Measurements from ENCODE around the gene TSSK6.

DNA sequence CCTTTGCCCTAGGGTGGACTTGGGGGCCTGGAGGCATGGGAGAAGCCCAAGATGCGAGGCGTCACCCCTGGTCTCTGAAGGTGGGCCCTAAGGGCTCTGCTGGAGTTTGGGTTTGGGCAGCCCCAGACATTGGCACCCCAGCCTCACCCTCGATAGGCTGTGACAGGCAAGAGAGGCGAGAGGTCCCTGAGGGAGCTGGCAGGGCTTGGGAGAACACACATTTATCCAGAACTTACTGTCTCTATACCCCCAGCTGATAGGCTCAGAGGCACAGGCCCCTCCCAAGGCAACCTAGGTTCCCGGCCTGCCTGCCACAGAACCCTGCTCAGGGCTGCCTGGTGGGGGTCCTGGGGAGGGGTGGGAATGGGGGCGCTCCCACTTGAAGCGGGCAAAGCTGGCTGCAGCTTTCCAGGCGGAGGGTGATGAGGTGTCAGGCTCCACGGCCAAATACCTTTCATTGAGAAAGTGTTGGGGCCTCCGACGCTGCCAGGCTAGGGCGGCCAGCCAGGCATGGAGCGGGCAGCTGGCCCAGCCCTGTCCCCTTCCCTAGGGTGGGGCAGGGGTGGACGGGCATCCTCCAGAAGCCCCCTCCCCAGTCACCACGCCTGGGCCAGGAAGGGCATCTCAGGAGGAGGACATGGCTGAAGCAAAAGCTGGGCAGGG lies 32.5 kb upstream of the TSSK6 start:
- TF ChIP-seq, protein P1, sequence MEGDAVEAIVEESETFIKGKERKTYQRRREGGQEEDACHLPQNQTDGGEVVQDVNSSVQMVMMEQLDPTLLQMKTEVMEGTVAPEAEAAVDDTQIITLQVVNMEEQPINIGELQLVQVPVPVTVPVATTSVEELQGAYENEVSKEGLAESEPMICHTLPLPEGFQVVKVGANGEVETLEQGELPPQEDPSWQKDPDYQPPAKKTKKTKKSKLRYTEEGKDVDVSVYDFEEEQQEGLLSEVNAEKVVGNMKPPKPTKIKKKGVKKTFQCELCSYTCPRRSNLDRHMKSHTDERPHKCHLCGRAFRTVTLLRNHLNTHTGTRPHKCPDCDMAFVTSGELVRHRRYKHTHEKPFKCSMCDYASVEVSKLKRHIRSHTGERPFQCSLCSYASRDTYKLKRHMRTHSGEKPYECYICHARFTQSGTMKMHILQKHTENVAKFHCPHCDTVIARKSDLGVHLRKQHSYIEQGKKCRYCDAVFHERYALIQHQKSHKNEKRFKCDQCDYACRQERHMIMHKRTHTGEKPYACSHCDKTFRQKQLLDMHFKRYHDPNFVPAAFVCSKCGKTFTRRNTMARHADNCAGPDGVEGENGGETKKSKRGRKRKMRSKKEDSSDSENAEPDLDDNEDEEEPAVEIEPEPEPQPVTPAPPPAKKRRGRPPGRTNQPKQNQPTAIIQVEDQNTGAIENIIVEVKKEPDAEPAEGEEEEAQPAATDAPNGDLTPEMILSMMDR (IDR thresholded peaks at IDR 0.05), result no peak
- TF ChIP-seq POLR2A (IDR thresholded peaks at IDR 0.05), result no peak
- no peak for TF ChIP-seq POLR2AphosphoS5 (IDR thresholded peaks at IDR 0.05)
